RWPE1 (cell line): ENCODE data around the gene MYO1E.

Experiments used
- CTCF ChIA-PET: fragments of 350-600 bp; sonication (Branson Sonifier 250); formaldehyde crosslinking; extraction: SDS; loops from one replicate; lab custom pipeline; 2021; lab: Yijun Ruan, JAX
- POLR2A ChIA-PET: fragments of 400-600 bp; formaldehyde crosslinking; extraction: SDS; loops from one replicate; lab custom pipeline; 2020; ENCODE audit warnings: antibody characterized with exemption; ENCODE audit not compliant: low non-redundant PET; lab: Yijun Ruan, JAX
- DNase-seq: peaks from one replicate; pipeline ENCODE4 v3.0.0; 2012; ENCODE audit warnings: low spot score
- H3K27ac ChIP-seq: fragments of 450-650 bp; 2 replicates; pipeline ENCODE4 v1.5.1; 2017
- TF ChIP-seq, protein P1 (sequence below): fragments of 450-650 bp; conservative IDR thresholded peaks from 2 replicates; pipeline ENCODE4 v1.5.1; 2017; ENCODE audit warnings: low read depth, mild to moderate bottlenecking

MYO1E gene

GRCh38 chr15:59218710-59219109 is 154.0 kb downstream of the MYO1E start:
- TF ChIP-seq, protein P1, sequence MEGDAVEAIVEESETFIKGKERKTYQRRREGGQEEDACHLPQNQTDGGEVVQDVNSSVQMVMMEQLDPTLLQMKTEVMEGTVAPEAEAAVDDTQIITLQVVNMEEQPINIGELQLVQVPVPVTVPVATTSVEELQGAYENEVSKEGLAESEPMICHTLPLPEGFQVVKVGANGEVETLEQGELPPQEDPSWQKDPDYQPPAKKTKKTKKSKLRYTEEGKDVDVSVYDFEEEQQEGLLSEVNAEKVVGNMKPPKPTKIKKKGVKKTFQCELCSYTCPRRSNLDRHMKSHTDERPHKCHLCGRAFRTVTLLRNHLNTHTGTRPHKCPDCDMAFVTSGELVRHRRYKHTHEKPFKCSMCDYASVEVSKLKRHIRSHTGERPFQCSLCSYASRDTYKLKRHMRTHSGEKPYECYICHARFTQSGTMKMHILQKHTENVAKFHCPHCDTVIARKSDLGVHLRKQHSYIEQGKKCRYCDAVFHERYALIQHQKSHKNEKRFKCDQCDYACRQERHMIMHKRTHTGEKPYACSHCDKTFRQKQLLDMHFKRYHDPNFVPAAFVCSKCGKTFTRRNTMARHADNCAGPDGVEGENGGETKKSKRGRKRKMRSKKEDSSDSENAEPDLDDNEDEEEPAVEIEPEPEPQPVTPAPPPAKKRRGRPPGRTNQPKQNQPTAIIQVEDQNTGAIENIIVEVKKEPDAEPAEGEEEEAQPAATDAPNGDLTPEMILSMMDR, result no peak
- no peak overlapping the region for H3K27ac ChIP-seq
- CTCF ChIA-PET, result interaction anchor here (0.8 kb wide), 1 partner anchor 976 kb away, joined by 3 read pairs; no protein-coding TSS in a partner anchor
- POLR2A ChIA-PET, result no interaction called here
- no peak for DNase-seq

- ChIA-PET POLR2A (no interaction called here), CTCF (interaction anchor here (0.8 kb wide), 1 partner anchor 975 kb away, joined by 3 read pairs; no protein-coding TSS in a partner anchor)
- no peak overlapping the region for H3K27ac ChIP-seq
- TF ChIP-seq, protein P1, result no peak
- DNase-seq, result no peak
Measured at GRCh38 chr15:59217876-59218498, 154.7 kb downstream of the MYO1E start.

DNA sequence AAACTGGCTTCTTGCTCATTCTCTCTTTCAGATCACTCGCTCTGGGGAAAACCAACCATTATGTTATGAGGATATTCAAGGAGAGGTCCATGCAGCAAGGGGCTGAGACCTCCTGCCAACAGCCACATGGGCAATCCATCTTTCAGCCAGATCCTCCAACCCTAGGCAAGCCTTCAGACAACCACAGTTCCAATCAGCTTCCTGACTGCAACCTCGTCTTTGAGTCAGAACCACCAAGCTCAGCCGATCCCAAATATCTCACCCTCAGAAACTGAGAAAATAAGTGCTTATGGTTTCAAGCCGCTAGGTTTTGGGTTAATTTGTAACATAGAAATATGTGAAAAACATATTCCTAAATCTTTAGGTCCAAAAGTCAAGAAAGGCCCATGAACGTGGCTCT is 155.8 kb downstream of the MYO1E start:
- no peak for DNase-seq
- ChIA-PET POLR2A (no interaction called here), CTCF (interaction anchor here (0.6 to 0.8 kb wide), 2 partner anchors 58 to 111 kb away, joined by 3 read pairs; no protein-coding TSS in a partner anchor)
- TF ChIP-seq, protein P1, result no peak
- H3K27ac ChIP-seq, result no peak overlapping the region

GRCh38 chr15:59210186-59210585 is 162.5 kb downstream of the MYO1E start:
- H3K27ac ChIP-seq, result no peak overlapping the region
- ChIA-PET CTCF (no interaction called here), POLR2A (no interaction called here)
- no peak for DNase-seq
- TF ChIP-seq, protein P1, result no peak

GRCh38 chr15:59208613-59209249 is 163.9 kb downstream of the MYO1E start:
- ChIA-PET CTCF (no interaction called here), POLR2A (no interaction called here)
- H3K27ac ChIP-seq, result no peak overlapping the region
- DNase-seq, result no peak
- TF ChIP-seq, protein P1, result no peak

DNA sequence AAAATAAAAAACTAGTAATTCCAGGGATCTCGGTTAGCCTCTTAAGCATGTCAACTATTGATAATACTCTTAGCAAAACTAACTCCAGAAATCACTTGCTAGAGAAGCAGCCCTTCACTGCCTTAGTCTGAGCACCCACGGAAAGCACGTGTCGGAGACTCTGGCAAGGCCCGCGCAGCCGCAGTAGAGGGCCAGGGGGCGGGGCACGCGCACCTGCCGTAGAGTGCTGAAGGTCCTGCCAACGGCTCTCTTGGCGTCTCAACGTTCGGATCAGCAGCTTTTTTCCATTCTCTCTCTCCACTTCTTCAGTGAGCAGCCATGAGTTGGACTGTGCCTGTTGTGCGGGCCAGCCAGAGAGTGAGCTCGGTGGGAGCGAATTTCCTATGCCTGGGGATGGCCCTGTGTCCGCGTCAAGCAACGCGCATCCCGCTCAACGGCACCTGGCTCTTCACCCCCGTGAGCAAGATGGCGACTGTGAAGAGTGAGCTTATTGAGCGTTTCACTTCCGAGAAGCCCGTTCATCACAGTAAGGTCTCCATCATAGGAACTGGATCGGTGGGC is 166.0 kb downstream of the MYO1E start, which contains the start of gene LDHAL6B:
Gene LDHAL6B, plus strand, starts transcription at position 221 of the 561 bp plus-strand sequence. Its CDS starts 98 bp downstream, at position 319.
- TF ChIP-seq, protein P1, result no peak
- CTCF ChIA-PET, result no interaction called here
- POLR2A ChIA-PET, result no interaction called here
- no peak within 1 kb of the TSS for H3K27ac ChIP-seq
- DNase-seq, result no peak
